GM10847 (cell line): ENCODE data around the gene LIN37.

ENCODE experiments used
- POLR2A ChIP-seq: IDR thresholded peaks from 2 replicates; pipeline ENCODE4 v1.6.1; 2011; ENCODE audit not compliant: insufficient read length; ENCODE audit errors: extremely low read depth

Gene LIN37

GRCh38 chr19:35715981-35716800 lies 32.2 kb upstream of the LIN37 start:
- TF ChIP-seq POLR2A: no peak

GRCh38 chr19:35716801-35717664 lies 31.3 kb upstream of the LIN37 start:
- TF ChIP-seq POLR2A: peak; percentile 4

DNA sequence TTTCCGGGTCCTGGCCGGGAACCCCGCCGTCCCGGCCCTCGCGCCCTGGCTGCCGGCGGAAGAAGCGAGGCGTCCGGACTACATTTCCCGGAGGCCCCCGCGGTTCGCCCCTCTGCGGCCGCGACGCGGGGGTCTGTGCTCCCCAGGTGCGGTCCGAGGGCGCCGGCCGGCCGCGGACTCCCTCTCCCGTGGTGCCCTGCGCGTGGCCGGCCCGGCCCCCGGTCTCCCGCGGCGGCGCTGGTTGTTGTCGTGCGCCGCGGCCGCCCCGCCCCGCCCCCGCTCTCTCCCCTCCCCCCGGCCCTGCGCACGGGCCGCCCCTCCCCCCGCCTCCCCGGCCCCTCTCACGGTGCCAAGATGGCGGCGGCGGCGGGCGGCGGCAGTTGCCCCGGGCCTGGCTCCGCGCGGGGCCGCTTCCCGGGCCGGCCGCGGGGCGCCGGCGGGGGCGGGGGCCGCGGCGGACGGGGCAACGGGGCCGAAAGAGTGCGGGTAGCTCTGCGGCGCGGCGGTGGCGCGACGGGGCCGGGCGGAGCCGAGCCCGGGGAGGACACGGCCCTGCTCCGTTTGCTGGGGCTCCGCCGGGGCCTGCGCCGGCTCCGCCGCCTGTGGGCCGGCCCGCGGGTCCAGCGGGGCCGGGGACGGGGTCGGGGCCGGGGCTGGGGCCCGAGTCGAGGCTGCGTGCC lies 30.6 kb upstream of the LIN37 start, which contains the start of gene KMT2B:
Gene KMT2B, plus strand, starts transcription at position 339 of the 680 bp plus-strand sequence. Its CDS starts 16 bp downstream, at position 355.
- peak; percentile 57 for TF ChIP-seq POLR2A

GRCh38 chr19:35718345-35719041 lies 29.9 kb upstream of the LIN37 start:
- TF ChIP-seq POLR2A: no peak

DNA sequence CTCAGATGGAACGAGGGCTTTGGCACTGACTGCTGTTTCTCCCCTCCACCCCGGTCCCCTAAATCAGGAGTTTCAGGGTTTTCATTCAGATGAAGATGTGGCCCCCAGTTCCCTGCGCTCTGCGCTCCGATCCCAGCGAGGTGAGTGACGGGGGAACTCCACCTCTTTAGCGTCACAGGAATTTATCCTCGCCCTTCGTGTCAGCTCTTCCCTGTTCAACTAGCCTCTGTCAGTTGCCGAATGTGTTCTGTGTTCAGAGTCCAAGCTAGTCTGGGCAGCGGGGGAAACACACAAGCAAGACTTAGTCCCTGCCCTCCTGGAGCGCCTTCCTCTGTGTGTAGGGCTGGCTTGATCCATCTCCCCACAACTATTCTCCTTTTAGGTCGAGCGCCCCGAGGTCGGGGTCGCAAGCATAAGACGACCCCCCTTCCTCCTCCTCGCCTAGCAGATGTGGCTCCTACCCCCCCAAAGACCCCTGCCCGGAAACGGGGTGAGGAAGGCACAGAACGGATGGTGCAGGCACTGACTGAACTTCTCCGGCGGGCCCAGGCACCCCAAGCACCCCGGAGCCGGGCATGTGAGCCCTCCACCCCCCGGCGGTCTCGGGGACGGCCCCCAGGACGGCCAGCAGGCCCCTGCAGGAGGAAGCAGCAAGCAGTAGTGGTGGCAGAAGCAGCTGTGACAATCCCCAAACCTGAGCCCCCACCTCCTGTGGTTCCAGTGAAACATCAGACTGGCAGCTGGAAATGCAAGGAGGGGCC lies 28.8 kb upstream of the LIN37 start:
- TF ChIP-seq POLR2A: no peak

- no peak for TF ChIP-seq POLR2A
These were observed 28.2 kb upstream of the LIN37 start for GRCh38 chr19:35720163-35720524.

GRCh38 chr19:35720648-35721047 lies 27.7 kb upstream of the LIN37 start:
- no peak for TF ChIP-seq POLR2A

DNA sequence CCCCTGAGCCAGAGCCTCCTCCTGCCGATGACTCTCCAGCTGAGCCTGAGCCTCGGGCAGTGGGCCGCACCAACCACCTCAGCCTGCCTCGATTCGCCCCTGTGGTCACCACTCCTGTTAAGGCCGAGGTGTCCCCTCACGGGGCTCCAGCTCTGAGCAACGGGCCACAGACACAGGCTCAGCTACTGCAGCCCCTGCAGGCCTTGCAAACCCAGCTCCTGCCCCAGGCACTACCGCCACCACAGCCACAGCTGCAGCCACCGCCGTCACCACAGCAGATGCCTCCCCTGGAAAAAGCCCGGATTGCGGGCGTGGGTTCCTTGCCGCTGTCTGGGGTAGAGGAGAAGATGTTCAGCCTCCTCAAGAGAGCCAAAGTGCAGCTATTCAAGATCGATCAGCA lies 27.0 kb upstream of the LIN37 start:
- TF ChIP-seq POLR2A: no peak

DNA sequence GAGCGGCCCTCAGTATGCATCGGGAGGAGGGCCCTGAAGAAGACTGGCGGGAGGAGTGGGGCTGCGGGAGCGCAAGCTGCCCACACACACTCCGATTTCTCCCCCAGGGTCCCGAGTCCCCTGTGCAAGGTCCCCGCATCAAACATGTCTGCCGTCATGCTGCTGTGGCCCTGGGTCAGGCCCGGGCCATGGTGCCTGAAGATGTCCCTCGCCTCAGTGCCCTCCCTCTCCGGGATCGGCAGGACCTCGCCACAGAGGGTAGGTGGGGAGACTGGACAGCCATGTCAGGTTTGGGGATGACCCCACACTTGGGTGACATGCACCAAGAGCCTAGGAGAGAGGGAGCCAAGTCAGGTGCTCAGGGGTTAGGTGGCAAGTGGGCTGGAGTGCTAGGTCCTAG lies 25.9 kb upstream of the LIN37 start:
- TF ChIP-seq POLR2A: no peak

DNA sequence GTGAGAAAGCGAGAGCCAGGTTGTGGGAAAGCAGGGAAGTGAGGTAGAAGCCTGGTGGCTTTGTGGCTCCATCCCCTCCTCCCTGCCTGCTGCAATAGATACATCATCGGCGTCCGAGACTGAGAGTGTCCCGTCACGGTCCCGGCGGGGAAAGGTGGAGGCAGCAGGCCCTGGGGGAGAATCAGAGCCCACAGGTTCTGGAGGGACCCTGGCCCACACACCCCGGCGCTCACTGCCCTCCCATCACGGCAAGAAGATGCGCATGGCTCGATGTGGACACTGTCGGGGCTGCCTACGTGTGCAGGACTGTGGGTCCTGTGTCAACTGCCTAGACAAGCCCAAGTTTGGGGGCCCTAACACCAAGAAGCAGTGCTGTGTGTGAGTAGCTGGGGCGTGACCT lies 25.5 kb upstream of the LIN37 start:
- no peak for TF ChIP-seq POLR2A

DNA sequence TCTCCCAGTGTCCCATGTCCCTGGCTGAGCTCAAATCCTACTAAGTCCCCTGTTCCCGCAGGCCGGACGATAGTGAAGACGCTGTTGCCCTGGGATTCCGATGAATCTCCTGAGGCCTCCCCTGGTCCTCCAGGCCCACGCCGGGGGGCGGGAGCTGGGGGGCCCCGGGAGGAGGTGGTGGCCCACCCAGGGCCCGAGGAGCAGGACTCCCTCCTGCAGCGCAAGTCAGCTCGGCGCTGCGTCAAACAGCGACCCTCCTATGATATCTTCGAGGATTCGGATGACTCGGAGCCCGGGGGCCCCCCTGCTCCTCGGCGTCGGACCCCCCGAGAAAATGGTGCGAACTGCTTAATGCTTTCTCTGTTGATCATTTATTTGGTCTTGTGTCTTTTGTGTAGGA lies 24.7 kb upstream of the LIN37 start:
- TF ChIP-seq POLR2A: no peak

DNA sequence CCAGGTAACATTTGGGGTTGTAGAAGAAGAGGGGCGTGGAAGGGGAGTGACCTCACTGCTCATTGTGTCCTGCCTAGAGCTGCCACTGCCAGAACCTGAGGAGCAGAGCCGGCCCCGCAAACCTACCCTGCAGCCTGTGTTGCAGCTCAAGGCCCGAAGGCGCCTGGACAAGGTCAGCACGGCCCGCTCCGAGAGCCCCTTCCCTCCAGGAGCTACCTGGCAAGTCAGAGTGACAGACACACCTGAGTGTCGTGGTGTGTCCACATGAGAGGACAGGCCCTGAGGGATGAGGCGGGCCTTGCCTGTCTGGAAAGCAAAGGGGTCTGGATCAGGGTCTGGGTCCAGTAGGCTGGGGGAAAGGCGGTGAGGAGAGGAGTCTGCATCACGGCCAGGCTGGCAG lies 23.8 kb upstream of the LIN37 start:
- TF ChIP-seq POLR2A: no peak

GRCh38 chr19:35725216-35725861 lies 23.0 kb upstream of the LIN37 start:
- TF ChIP-seq POLR2A: no peak
